IMR-90 (cell line): ENCODE measurements around the gene SOX6. TPM values are rescaled to one million over a fixed set of nuclear protein-coding genes. Genes with fewer than 3 reads are reported as not detected.

Source experiments
- ATAC-seq: fragments of 200-7000 bp; cut with Tn5 transposase; 2 replicates; pipeline ENCODE4 v1.9.1; 2020; ENCODE audit warnings: low read depth, mild to moderate bottlenecking, moderate library complexity
- BruUV-seq: library from RNA; stranded (reverse); fragments of 400-500 nt; replicated peaks from 2 replicates; lab custom pipeline; 2021; lab: Mats Ljungman, UMichigan
- CTCF ChIA-PET: fragments of 300-600 bp; formaldehyde crosslinking; extraction: SDS; loops from one replicate; lab custom pipeline; 2021; ENCODE audit warnings: antibody characterized with exemption; lab: Yijun Ruan, JAX
- POLR2A ChIA-PET: fragments of 300-600 bp; sonication (Branson Sonifier 250); formaldehyde crosslinking; loops from one replicate; lab custom pipeline; 2022; ENCODE audit warnings: antibody characterized with exemption; ENCODE audit not compliant: unreplicated experiment; lab: Charles Lee
- DNase-seq: peaks from one replicate; pipeline ENCODE4 v3.0.0; 2013
- H2AFZ ChIP-seq: replicated peaks from 2 replicates; pipeline ENCODE3; 2013; ENCODE audit warnings: low read length, mild to moderate bottlenecking; ENCODE audit not compliant: poor library complexity
- H2AK5ac ChIP-seq: 2 replicates; pipeline ENCODE4 v1.6.1; 2013; ENCODE audit warnings: low read depth, low read length, inconsistent platforms
- H2AK9ac ChIP-seq: replicated peaks from 2 replicates; pipeline ENCODE3; 2013; ENCODE audit warnings: mild to moderate bottlenecking, low read depth, low read length, moderate library complexity; ENCODE audit not compliant: poor library complexity
- H2BK120ac ChIP-seq: 2 replicates; pipeline ENCODE4 v1.6.1; 2013; ENCODE audit warnings: low read depth, low read length, inconsistent platforms
- H2BK15ac ChIP-seq: 3 replicates; pipeline ENCODE4 v1.6.1; 2013; ENCODE audit warnings: low read depth, low read length, inconsistent platforms
- H2BK20ac ChIP-seq: 2 replicates; pipeline ENCODE4 v1.6.1; 2013; ENCODE audit warnings: low read depth, mild to moderate bottlenecking, inconsistent platforms, low read length, moderate library complexity
- H2BK5ac ChIP-seq: 2 replicates; pipeline ENCODE4 v1.6.1; 2013; ENCODE audit warnings: mild to moderate bottlenecking, low read depth, low read length, inconsistent platforms; ENCODE audit not compliant: poor library complexity, severe bottlenecking
- H3K14ac ChIP-seq: replicated peaks from 2 replicates; pipeline ENCODE4 v1.6.1; 2013; ENCODE audit warnings: low read depth, low read length, inconsistent platforms
- H3K18ac ChIP-seq: 2 replicates; pipeline ENCODE4 v1.6.1; 2013; ENCODE audit warnings: low read depth, low read length, control low read depth
- H3K23ac ChIP-seq: 2 replicates; pipeline ENCODE4 v1.6.1; 2013; ENCODE audit warnings: low read depth, low read length, inconsistent platforms
- H3K27ac ChIP-seq: 2 replicates; pipeline ENCODE4 v1.5.1; 2013; ENCODE audit warnings: mild to moderate bottlenecking, control low read depth, low read length; ENCODE audit not compliant: insufficient read depth
- H3K27me3 ChIP-seq: 2 replicates; pipeline ENCODE4 v1.6.1; 2013; ENCODE audit warnings: low read length; ENCODE audit not compliant: control insufficient read depth, insufficient read depth
- H3K36me3 ChIP-seq: 2 replicates; pipeline ENCODE4 v1.6.1; 2013; ENCODE audit warnings: low read length, mixed read lengths; ENCODE audit not compliant: control insufficient read depth, insufficient read depth
- H3K4ac ChIP-seq: 2 replicates; pipeline ENCODE4 v1.6.1; 2013; ENCODE audit warnings: low read depth, low read length, inconsistent platforms
- H3K4me1 ChIP-seq: 2 replicates; pipeline ENCODE4 v1.6.1; 2013; ENCODE audit warnings: low read length, mixed read lengths; ENCODE audit not compliant: control insufficient read depth, insufficient read depth
- H3K4me2 ChIP-seq: 2 replicates; pipeline ENCODE4 v1.6.1; 2013; ENCODE audit warnings: low read depth, mild to moderate bottlenecking, control low read depth, low read length, moderate library complexity
- H3K4me3 ChIP-seq: 2 replicates; pipeline ENCODE4 v1.5.1; 2013; ENCODE audit warnings: low read depth, mild to moderate bottlenecking, control low read depth, low read length, moderate library complexity; ENCODE audit not compliant: insufficient read depth
- H3K56ac ChIP-seq: 2 replicates; pipeline ENCODE4 v1.6.1; 2013; ENCODE audit warnings: low read length, inconsistent platforms; ENCODE audit not compliant: insufficient read depth; ENCODE audit errors: extremely low read depth
- H3K79me1 ChIP-seq, 2 experiments: 2 replicates each; pipeline ENCODE4 v1.6.1; 2013; ENCODE audit warnings: low read length in 2 of 2, inconsistent platforms in 1 of 2, low read depth in 1 of 2
- H3K9ac ChIP-seq: 2 replicates; pipeline ENCODE4 v1.6.1; 2013; ENCODE audit warnings: low read depth, low read length, control low read depth
- H3K9me1 ChIP-seq: 2 replicates; pipeline ENCODE4 v1.6.1; 2013; ENCODE audit warnings: low read length, inconsistent platforms; ENCODE audit not compliant: insufficient read depth
- H3K9me3 ChIP-seq: 2 replicates; pipeline ENCODE4 v1.6.1; 2013; ENCODE audit warnings: low read length; ENCODE audit not compliant: control insufficient read depth, insufficient read depth
- H4K20me1 ChIP-seq: 2 replicates; pipeline ENCODE4 v1.6.1; 2013; ENCODE audit warnings: low read length, inconsistent platforms; ENCODE audit not compliant: insufficient read depth
- H4K5ac ChIP-seq: 2 replicates; pipeline ENCODE4 v1.6.1; 2013; ENCODE audit warnings: mild to moderate bottlenecking, low read depth, low read length, control low read depth
- H4K8ac ChIP-seq, 2 experiments: 2 replicates each; pipeline ENCODE4 v1.6.1; 2013; ENCODE audit warnings: low read depth in 2 of 2, low read length in 2 of 2, control low read depth in 1 of 2, inconsistent platforms in 1 of 2
- H4K91ac ChIP-seq: 2 replicates; pipeline ENCODE4 v1.6.1; 2013; ENCODE audit warnings: low read depth, low read length, inconsistent platforms; ENCODE audit not compliant: insufficient read depth
- BHLHE40 ChIP-seq: fragments of 150-350 bp; IDR thresholded peaks from 2 replicates; pipeline ENCODE4 v1.6.1; 2016; ENCODE audit warnings: mild to moderate bottlenecking, low read depth, low read length
- CEBPB ChIP-seq: IDR thresholded peaks from 2 replicates; pipeline ENCODE4 v1.6.1; 2012; ENCODE audit warnings: low read depth, low read length, improper control_type of control experiment
- CHD1 ChIP-seq: IDR thresholded peaks from 2 replicates; pipeline ENCODE4 v1.6.1; 2012; ENCODE audit warnings: low read depth, low read length, improper control_type of control experiment
- ELK1 ChIP-seq: fragments of 150-350 bp; IDR thresholded peaks from 2 replicates; pipeline ENCODE4 v1.6.1; 2016; ENCODE audit warnings: low read depth, mild to moderate bottlenecking, low read length, moderate library complexity, borderline replicate concordance
- FOS ChIP-seq: fragments of 150-350 bp; IDR thresholded peaks from 2 replicates; pipeline ENCODE4 v1.6.1; 2016; ENCODE audit warnings: low read depth, low read length
- MAFK ChIP-seq: IDR thresholded peaks from 2 replicates; pipeline ENCODE4 v1.6.1; 2012; ENCODE audit warnings: low read depth, low read length, improper control_type of control experiment
- MAZ ChIP-seq: IDR thresholded peaks from 2 replicates; pipeline ENCODE4 v1.6.1; 2012; ENCODE audit warnings: low read depth, mild to moderate bottlenecking, low read length, improper control_type of control experiment, moderate library complexity, borderline replicate concordance
- MXI1 ChIP-seq: IDR thresholded peaks from 2 replicates; pipeline ENCODE4 v1.6.1; 2012; ENCODE audit warnings: low read depth, mild to moderate bottlenecking, low read length, moderate library complexity, borderline replicate concordance
- NFE2L2 ChIP-seq: fragments of 150-350 bp; IDR thresholded peaks from 2 replicates; pipeline ENCODE4 v1.6.1; 2016; ENCODE audit warnings: low read depth, mild to moderate bottlenecking, low read length
- POLR2A ChIP-seq: IDR thresholded peaks from 2 replicates; pipeline ENCODE4 v1.6.1; 2012; ENCODE audit warnings: mild to moderate bottlenecking, low read depth, low read length
- RAD21 ChIP-seq: IDR thresholded peaks from 2 replicates; pipeline ENCODE4 v1.6.1; 2012; ENCODE audit warnings: low read length, improper control_type of control experiment
- RCOR1 ChIP-seq: IDR thresholded peaks from 2 replicates; pipeline ENCODE4 v1.6.1; 2012; ENCODE audit warnings: mild to moderate bottlenecking, low read length, improper control_type of control experiment; ENCODE audit not compliant: insufficient replicate concordance
- RFX5 ChIP-seq: IDR thresholded peaks from 2 replicates; pipeline ENCODE4 v1.8.0; 2012; ENCODE audit warnings: low read depth, mild to moderate bottlenecking, low read length, moderate library complexity
- SMC3 ChIP-seq: fragments of 150-350 bp; IDR thresholded peaks from 2 replicates; pipeline ENCODE4 v1.6.1; 2016; ENCODE audit warnings: low read depth, mild to moderate bottlenecking, antibody characterized with exemption, low read length, moderate library complexity
- dilution Hi-C: fragments of 300-500 bp; cut with HindIII; formaldehyde crosslinking; loops from one replicate; pipeline ENCODE4 v1.14.3; 2018; ENCODE audit warnings: low sequenced_read_pairs; ENCODE audit not compliant: unreplicated experiment
- in situ Hi-C: fragments of 300-500 bp; cut with MboI; formaldehyde crosslinking; loops from 3 replicates; pipeline ENCODE4 v1.14.3; 2019; ENCODE audit warnings: low sequenced_read_pairs, inconsistent platforms, mixed read lengths
- intact Hi-C: fragments of 100-400 bp; cut with micrococcal nuclease; formaldehyde crosslinking; loops from 2 replicates; pipeline ENCODE4 v1.10.0; 2022
- polyA plus RNA-seq, 3 experiments: library from polyadenylated mRNA; depleted of rRNA; stranded (reverse); fragments of >200 nt; gene quantifications; 2 replicates each; pipeline ENCODE4 v1.2.3, GENCODE V29; 2012; ENCODE audit warnings: low replicate concordance in 1 of 3
- total RNA-seq: library from RNA; depleted of rRNA; stranded (reverse); fragments of >200 nt; gene quantifications from 2 replicates; pipeline ENCODE4 v1.2.3, GENCODE V29; 2012
- TF ChIP-seq, protein P1 (sequence below): conservative IDR thresholded peaks from 2 replicates; pipeline ENCODE4 v1.5.1; 2012; ENCODE audit warnings: mild to moderate bottlenecking, low read depth, low read length, improper control_type of control experiment
- TF ChIP-seq, protein P2 (sequence below): fragments of 150-350 bp; IDR thresholded peaks from 2 replicates; pipeline ENCODE4 v1.6.1; 2017; ENCODE audit warnings: mild to moderate bottlenecking, antibody characterized with exemption, low read length, low read depth

SOX6 gene
- total and polyA plus RNA-seq, 2 of the 4 experiments (the other 2 are of a cell fraction) = 1.7 to 7.7 TPM

DNA sequence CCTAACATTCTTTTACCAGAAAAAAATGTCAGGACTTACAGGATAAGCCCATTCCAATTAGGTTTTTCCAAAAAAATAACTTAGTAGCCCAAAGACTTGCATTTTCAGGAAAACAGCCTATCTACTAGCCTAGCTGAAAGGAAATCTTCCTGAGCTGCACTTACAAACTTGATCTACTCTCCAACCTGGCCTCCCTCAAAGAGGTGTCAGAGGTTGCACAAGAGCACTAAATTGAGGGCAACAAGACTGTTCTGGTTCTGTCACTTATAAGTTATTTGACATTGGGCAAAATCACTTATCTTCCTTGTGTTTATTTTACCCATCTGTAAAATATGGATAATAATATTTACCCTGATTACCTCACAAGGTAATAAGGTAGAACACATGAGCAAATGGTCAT is 7.9 kb upstream of the SOX6 start:
- H4K91ac ChIP-seq = no peak overlapping the region
- no peak overlapping the region for H3K4ac ChIP-seq
- no peak overlapping the region for H2AK9ac ChIP-seq
- no peak overlapping the region for H2BK20ac ChIP-seq
- H2BK120ac ChIP-seq = no peak overlapping the region
- POLR2A ChIA-PET = no interaction called here
- no peak overlapping the region for H2BK15ac ChIP-seq
- H3K27me3 ChIP-seq = no peaks in the 10 kb centered on the region
- no peaks in the 10 kb centered on the region for H3K9me3 ChIP-seq
- no peak overlapping the region for H2AK5ac ChIP-seq
- no peak overlapping the region for H3K9ac ChIP-seq
- in situ Hi-C loops = no loop called here
- peaks cover 5% of the 10 kb centered on the region for H3K4me1 ChIP-seq
- DNase-seq = no peak
- no peak overlapping the region for H3K14ac ChIP-seq
- no peak overlapping the region for H3K4me2 ChIP-seq
- dilution Hi-C loops = no loop called here
- H3K56ac ChIP-seq = no peak overlapping the region
- H3K9me1 ChIP-seq = no peaks in the 10 kb centered on the region
- no peak overlapping the region for H2BK5ac ChIP-seq
- TF ChIP-seq POLR2A (no peak), RAD21 (no peak), MAFK (no peak), RFX5 (no peak), BHLHE40 (no peak), CEBPB (no peak), NFE2L2 (no peak), SMC3 (no peak), MAZ (no peak), MXI1 (no peak), RCOR1 (no peak), FOS (no peak), CHD1 (no peak), ELK1 (no peak)
- TF ChIP-seq, protein P1, sequence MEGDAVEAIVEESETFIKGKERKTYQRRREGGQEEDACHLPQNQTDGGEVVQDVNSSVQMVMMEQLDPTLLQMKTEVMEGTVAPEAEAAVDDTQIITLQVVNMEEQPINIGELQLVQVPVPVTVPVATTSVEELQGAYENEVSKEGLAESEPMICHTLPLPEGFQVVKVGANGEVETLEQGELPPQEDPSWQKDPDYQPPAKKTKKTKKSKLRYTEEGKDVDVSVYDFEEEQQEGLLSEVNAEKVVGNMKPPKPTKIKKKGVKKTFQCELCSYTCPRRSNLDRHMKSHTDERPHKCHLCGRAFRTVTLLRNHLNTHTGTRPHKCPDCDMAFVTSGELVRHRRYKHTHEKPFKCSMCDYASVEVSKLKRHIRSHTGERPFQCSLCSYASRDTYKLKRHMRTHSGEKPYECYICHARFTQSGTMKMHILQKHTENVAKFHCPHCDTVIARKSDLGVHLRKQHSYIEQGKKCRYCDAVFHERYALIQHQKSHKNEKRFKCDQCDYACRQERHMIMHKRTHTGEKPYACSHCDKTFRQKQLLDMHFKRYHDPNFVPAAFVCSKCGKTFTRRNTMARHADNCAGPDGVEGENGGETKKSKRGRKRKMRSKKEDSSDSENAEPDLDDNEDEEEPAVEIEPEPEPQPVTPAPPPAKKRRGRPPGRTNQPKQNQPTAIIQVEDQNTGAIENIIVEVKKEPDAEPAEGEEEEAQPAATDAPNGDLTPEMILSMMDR = no peak
- TF ChIP-seq, protein P2, sequence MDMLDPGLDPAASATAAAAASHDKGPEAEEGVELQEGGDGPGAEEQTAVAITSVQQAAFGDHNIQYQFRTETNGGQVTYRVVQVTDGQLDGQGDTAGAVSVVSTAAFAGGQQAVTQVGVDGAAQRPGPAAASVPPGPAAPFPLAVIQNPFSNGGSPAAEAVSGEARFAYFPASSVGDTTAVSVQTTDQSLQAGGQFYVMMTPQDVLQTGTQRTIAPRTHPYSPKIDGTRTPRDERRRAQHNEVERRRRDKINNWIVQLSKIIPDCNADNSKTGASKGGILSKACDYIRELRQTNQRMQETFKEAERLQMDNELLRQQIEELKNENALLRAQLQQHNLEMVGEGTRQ = no peak
- H4K20me1 ChIP-seq = no peaks in the 10 kb centered on the region
- H3K4me3 ChIP-seq = no peak overlapping the region
- intact Hi-C loops = no loop called here
- no peak overlapping the region for H4K5ac ChIP-seq
- H3K36me3 ChIP-seq = no peaks in the 10 kb centered on the region
- no peak overlapping the region for H2AFZ ChIP-seq
- CTCF ChIA-PET = no interaction called here
- H4K8ac ChIP-seq = no peak overlapping the region
- H3K79me1 ChIP-seq = no peaks in the 10 kb centered on the region; a peak in 1 of 4 replicates
- H3K23ac ChIP-seq = no peak overlapping the region
- ATAC-seq = no peak
- H3K18ac ChIP-seq = no peak overlapping the region
- H3K27ac ChIP-seq = no peak overlapping the region
- BruUV-seq = no TSS peak
